Progenitor cell of endocrine pancreas (in vitro differentiated cells): ENCODE measurements around the gene GNB5. TPM values are rescaled to one million over a fixed set of nuclear protein-coding genes. Genes with fewer than 3 reads are reported as not detected.

ENCODE experiments used
- DNase-seq: peaks from one replicate; pipeline ENCODE4 v3.0.0; 2021; ENCODE audit warnings: low spot score; ENCODE audit not compliant: unreplicated experiment
- H3K27ac Mint-ChIP-seq: 2 replicates; pipeline ENCODE4 v1.8.0; 2021; ENCODE audit warnings: mild to moderate bottlenecking, moderate library complexity, mixed read lengths
- H3K27me3 Mint-ChIP-seq: 2 replicates; pipeline ENCODE4 v1.8.0; 2021; ENCODE audit warnings: mixed read lengths
- H3K36me3 Mint-ChIP-seq: 2 replicates; pipeline ENCODE4 v1.8.0; 2022; ENCODE audit warnings: mixed read lengths; ENCODE audit not compliant: insufficient read depth
- H3K4me1 Mint-ChIP-seq: 2 replicates; pipeline ENCODE4 v1.8.0; 2021; ENCODE audit warnings: low read depth, mixed read lengths
- H3K4me3 Mint-ChIP-seq: 2 replicates; pipeline ENCODE4 v1.8.0; 2021; ENCODE audit warnings: low read depth, mild to moderate bottlenecking, moderate library complexity, mixed read lengths
- H3K9me3 Mint-ChIP-seq: 2 replicates; pipeline ENCODE4 v1.8.0; 2021; ENCODE audit warnings: low read depth, mixed read lengths
- CTCF ChIP-seq: fragments of 200-600 bp; sonication (generic); IDR thresholded peaks from one replicate; pipeline ENCODE4 v1.5.0; 2021; ENCODE audit warnings: antibody characterized with exemption, mild to moderate bottlenecking; ENCODE audit not compliant: unreplicated experiment
- total RNA-seq: library from RNA; stranded (reverse); gene quantifications from 2 replicates; pipeline ENCODE4 v1.2.1, GENCODE V29; 2021

GNB5 gene
- total RNA-seq, 1 donor from 2014 or later: 56.0 TPM

- Mint-ChIP-seq H3K27ac (no peak overlapping the region), H3K9me3 (no peaks in the 10 kb centered on the region), H3K36me3 (peaks cover 11% of the 10 kb centered on the region), H3K4me3 (no peak overlapping the region), H3K27me3 (no peaks in the 10 kb centered on the region), H3K4me1 (peaks cover 1% of the 10 kb centered on the region)
- TF ChIP-seq CTCF: no peak
- DNase-seq: no peak
These were observed 56.6 kb downstream of the GNB5 start for GRCh38 chr15:52134502-52135144.

GRCh38 chr15:52133510-52134220 is 57.5 kb downstream of the GNB5 start:
- no peak for DNase-seq
- H3K36me3 Mint-ChIP-seq: peaks cover 9% of the 10 kb centered on the region

GRCh38 chr15:52132066-52132465 is 59.1 kb downstream of the GNB5 start:
- no peak overlapping the region for H3K4me3 Mint-ChIP-seq
- no peaks in the 10 kb centered on the region for H3K4me1 Mint-ChIP-seq
- no peaks in the 10 kb centered on the region for H3K9me3 Mint-ChIP-seq
- TF ChIP-seq CTCF: no peak
- no peak overlapping the region for H3K27ac Mint-ChIP-seq
- no peaks in the 10 kb centered on the region for H3K27me3 Mint-ChIP-seq
- peaks cover 9% of the 10 kb centered on the region for H3K36me3 Mint-ChIP-seq
- no peak for DNase-seq

More at GRCh38 chr15:52133510-52134220, 57.5 kb downstream of the GNB5 start:
- TF ChIP-seq CTCF: no peak
- H3K4me1 Mint-ChIP-seq: peaks cover 1% of the 10 kb centered on the region
- H3K27me3 Mint-ChIP-seq: no peaks in the 10 kb centered on the region
- H3K27ac Mint-ChIP-seq: no peak overlapping the region
- H3K9me3 Mint-ChIP-seq: no peaks in the 10 kb centered on the region
- no peak overlapping the region for H3K4me3 Mint-ChIP-seq

- no peaks in the 10 kb centered on the region for H3K9me3 Mint-ChIP-seq
- DNase-seq: no peak
- no peak for TF ChIP-seq CTCF
- peaks cover 8% of the 10 kb centered on the region for H3K36me3 Mint-ChIP-seq
- H3K27ac Mint-ChIP-seq: no peak overlapping the region
- H3K4me1 Mint-ChIP-seq: no peaks in the 10 kb centered on the region
- H3K4me3 Mint-ChIP-seq: no peak overlapping the region
- H3K27me3 Mint-ChIP-seq: no peaks in the 10 kb centered on the region
These were observed 62.6 kb downstream of the GNB5 start for GRCh38 chr15:52128568-52128967.

- Mint-ChIP-seq H3K4me3 (no peak overlapping the region), H3K36me3 (peaks cover 5% of the 10 kb centered on the region), H3K4me1 (no peaks in the 10 kb centered on the region), H3K27ac (no peak overlapping the region), H3K27me3 (no peaks in the 10 kb centered on the region), H3K9me3 (no peaks in the 10 kb centered on the region)
- DNase-seq: no peak
- no peak for TF ChIP-seq CTCF
These were observed 66.8 kb downstream of the GNB5 start for GRCh38 chr15:52124270-52124880.
